ENCODE data around the gene AHNAK.
A peak's percentile ranks its signal among the peaks of the same experiment; 100 is the strongest.

AHNAK gene

DNA sequence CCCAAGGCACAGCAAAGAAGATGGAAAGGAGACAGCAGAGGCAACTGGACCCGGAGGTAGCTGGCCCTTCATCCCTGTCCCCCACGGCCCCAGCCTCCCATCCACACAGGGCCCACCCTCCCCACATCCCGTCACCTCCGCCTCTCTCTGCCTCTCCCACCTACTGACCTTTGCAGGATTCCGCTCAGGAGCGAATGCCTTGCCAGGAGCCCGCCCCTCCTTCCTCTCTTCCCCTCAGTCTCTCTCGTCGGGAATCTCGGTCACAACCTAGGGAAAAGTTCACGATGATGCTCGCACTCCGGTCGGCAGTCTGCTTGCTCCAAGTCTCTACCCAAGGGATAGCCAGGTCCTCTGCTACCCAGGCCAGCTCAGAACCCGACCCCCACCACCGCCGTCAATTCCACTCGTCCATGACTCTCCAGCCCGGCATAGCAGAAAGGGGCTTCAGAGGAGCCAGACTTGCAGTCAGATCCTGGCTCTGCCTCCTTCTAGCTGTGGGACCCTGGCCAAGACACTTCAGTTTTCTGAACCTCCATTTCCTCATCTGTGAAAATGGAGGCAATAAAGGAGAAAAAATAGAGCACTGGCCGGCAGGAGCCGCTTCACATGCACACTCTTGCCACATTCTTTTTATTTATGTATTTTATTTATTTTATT, 10.2 kb downstream of the AHNAK start:
- no peak for DNase-seq (ENCODE audit: low spot score)
- TF ChIP-seq CTCF (IDR thresholded peaks at IDR 0.05; ENCODE audit: extremely low read depth, insufficient read depth, missing control alignments), result no peak
- in situ Hi-C loops (cut with MboI; ENCODE audit: low pct_unique_long_range_greater_than_20kb, low sequenced_read_pairs, unreplicated experiment), result no loop called here

GRCh38 chr11:62535802-62536201, 10.8 kb downstream of the AHNAK start:
- in situ Hi-C loops (cut with MboI; ENCODE audit: low pct_unique_long_range_greater_than_20kb, low sequenced_read_pairs, unreplicated experiment), result no loop called here
- TF ChIP-seq CTCF (IDR thresholded peaks at IDR 0.05; ENCODE audit: extremely low read depth, insufficient read depth, missing control alignments), result no peak
- no peak for DNase-seq (ENCODE audit: low spot score)

GRCh38 chr11:62534779-62535545, 11.6 kb downstream of the AHNAK start:
- TF ChIP-seq CTCF (IDR thresholded peaks at IDR 0.05; ENCODE audit: extremely low read depth, insufficient read depth, missing control alignments), result no peak
- in situ Hi-C loops (cut with MboI; ENCODE audit: low pct_unique_long_range_greater_than_20kb, low sequenced_read_pairs, unreplicated experiment), result no loop called here
- DNase-seq (ENCODE audit: low spot score), result no peak

DNA sequence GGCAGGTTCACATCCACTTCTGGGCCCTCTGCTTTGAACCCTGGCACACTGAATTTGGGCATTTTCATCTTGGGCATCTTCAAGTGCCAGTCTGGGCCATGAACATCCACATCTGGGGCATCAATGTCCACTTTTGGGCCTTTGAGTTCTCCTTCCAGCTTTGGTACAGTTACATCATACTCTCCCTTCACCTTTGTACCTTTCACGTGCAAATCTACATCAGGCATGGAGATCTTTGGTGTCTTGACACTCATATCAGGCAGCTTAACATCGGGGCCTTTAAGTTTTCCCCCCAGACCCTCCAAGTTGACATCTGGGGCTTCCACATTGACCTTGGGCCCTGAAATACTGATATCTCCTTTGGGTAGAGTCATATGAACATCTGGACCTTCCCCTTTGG, 14.5 kb downstream of the AHNAK start:
- TF ChIP-seq CTCF (IDR thresholded peaks at IDR 0.05; ENCODE audit: extremely low read depth, insufficient read depth, missing control alignments), result no peak
- DNase-seq (ENCODE audit: low spot score), result no peak
- in situ Hi-C loops (cut with MboI; ENCODE audit: low pct_unique_long_range_greater_than_20kb, low sequenced_read_pairs, unreplicated experiment), result no loop called here

GRCh38 chr11:62516736-62517371, 29.8 kb downstream of the AHNAK start:
- in situ Hi-C loops (cut with MboI; ENCODE audit: low pct_unique_long_range_greater_than_20kb, low sequenced_read_pairs, unreplicated experiment), result no loop called here
- DNase-seq (ENCODE audit: low spot score), result no peak
- no peak for TF ChIP-seq CTCF (IDR thresholded peaks at IDR 0.05; ENCODE audit: extremely low read depth, insufficient read depth, missing control alignments)

GRCh38 chr11:62514151-62514550, 32.5 kb downstream of the AHNAK start:
- DNase-seq (ENCODE audit: low spot score), result peak; percentile 46
- in situ Hi-C loops (cut with MboI; ENCODE audit: low pct_unique_long_range_greater_than_20kb, low sequenced_read_pairs, unreplicated experiment), result no loop called here
- no peak for TF ChIP-seq CTCF (IDR thresholded peaks at IDR 0.05; ENCODE audit: extremely low read depth, insufficient read depth, missing control alignments)

Measured in GM13977 (cell line).